Myocyte (in vitro differentiated cells): Measurements from ENCODE around the gene SYNDIG1. TPM values are rescaled to one million over a fixed set of nuclear protein-coding genes. Genes with fewer than 3 reads are reported as not detected.

Experiments
- DNase-seq: peaks from one replicate; pipeline ENCODE4 v3.0.0-alpha.2; 2012; ENCODE audit warnings: low read depth
- total RNA-seq: library from RNA; depleted of rRNA; stranded (reverse); fragments of >200 nt; gene quantifications from 2 replicates; pipeline ENCODE4 v1.2.3, GENCODE V29; 2014

Gene SYNDIG1
- total RNA-seq, 1 donor from 2014 or later, result not detected

DNA sequence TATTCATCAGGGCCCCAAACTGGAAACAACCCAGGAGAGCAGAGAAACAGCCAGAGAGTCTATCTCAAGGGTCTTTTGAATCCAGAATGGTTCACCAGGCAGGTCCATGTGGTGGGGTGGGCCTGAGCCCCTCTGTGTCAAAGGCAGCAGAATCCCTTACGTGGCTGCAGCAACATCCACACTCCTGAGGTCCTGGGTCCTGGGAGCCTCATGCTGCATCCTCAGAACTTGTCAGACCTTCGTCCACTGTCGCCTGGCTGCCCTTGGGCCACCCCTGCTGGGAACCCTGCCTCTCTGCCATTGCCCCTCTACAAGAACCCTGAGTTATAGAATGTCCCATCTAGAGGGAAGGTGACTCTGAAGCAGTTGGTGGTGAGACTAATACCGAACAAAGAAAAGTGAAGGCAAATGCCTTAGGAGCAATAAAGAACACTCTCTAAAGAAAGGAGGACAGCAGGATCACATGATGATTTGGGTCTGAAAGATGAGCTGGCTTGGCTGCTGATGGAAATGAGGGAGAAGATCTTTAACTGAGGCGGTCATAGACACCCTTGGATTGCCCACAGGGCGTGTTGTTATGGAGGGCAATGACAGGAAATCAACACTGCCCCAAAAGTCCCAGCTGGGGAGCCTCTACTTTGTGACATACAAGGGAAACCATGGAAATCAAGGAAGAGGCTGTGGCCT lies 161.2 kb downstream of the SYNDIG1 start:
- no peak for DNase-seq

DNA sequence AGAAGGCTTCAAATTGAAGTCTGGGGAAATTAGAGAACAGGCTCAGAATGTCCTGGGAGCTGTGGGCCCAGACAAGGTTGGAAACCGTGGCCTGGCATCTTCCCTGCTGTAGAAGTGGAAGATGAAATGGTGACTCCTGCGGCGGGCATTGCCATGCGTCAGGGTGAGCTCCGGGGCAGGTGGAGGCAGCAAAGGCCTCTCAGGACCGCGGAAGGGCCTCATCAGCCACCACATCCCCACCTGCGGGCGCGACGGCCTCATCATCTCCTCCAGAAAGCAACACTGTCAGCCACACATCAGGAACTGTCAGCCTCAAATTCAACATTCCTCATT lies 161.7 kb downstream of the SYNDIG1 start:
- no peak for DNase-seq

DNA sequence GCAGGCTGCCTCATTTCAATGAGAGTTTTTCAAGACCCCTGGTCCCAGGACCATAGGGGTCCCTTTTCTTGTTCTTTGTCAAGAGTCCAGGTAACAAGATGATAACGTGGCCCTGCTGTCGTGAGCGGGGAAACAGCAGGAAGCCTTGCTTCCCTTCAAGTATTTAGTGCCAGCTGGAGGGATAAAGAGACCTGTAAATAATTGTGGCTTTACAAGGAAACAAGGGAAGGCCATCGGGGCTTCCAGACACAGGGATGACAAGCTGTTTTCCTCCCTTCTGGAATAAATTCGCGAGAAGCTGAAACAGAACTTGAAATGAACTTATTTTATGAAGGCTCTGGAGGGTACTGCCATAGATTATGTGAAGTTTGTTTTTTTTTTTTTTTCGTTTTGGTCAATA lies 163.2 kb downstream of the SYNDIG1 start:
- DNase-seq, result no peak

- DNase-seq, result no peak
Measured at GRCh38 chr20:24633026-24633425, 163.6 kb downstream of the SYNDIG1 start.

DNA sequence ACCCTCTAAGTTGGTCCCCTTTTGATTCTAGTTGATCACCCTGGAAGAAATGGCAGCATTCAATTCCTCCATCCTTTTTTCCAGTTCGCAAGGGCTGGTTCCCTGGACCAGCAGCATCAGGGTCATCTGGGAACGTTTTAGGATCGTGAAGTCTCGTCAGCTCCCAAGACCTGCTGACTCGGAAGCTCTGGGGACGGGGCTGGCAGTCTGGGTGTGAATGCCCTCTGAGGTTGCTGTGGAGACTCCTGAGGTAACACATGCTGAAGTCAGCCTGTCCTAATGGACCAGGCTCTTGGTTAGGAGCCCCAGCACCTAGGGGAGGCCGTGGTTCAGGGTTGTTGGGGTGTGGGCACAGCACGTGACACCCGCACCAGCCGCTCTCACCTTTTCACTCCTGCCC lies 164.1 kb downstream of the SYNDIG1 start:
- DNase-seq, result no peak

- DNase-seq, result peak; percentile 91
Measured at GRCh38 chr20:24634855-24635254, 165.4 kb downstream of the SYNDIG1 start.

GRCh38 chr20:24636626-24637025 lies 167.2 kb downstream of the SYNDIG1 start:
- no peak for DNase-seq

DNA sequence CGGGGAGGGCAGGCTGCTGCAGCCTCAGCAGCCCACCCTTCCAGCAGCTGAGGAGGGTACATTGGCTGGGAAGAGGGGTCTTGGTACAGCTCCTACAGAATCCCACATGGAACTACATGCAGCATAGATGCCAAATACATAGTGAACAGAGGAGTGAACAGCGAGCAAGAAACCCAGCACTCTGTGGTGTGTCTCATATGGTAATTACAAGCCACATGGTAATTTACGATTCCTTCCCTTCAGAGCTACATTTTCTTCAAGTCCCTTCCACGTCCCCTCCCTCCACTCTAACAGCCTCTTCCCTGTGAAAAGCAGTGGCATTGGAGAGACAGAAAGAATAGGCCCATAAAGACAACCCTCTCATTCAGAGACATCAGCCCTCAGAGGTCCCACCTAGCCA lies 167.7 kb downstream of the SYNDIG1 start:
- no peak for DNase-seq

DNA sequence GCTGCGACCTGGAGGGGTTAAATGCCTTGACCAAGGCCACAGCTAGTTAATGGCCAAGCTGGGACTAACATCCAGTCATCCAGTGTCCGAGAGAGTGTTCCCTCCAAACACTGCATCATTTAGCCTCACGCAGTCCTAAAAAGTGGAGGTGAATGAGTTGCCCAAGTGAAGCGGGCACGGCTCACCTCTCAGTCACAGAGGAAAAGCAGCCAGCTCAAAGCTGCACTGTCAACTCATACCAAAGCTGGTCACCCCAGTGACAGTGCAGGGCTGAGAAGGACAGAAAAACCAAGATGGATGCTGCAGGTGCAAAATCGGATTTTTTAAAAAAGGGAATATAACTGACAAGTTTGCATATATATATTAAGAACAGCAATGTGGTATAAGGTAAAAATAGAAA lies 168.5 kb downstream of the SYNDIG1 start:
- no peak for DNase-seq

DNA sequence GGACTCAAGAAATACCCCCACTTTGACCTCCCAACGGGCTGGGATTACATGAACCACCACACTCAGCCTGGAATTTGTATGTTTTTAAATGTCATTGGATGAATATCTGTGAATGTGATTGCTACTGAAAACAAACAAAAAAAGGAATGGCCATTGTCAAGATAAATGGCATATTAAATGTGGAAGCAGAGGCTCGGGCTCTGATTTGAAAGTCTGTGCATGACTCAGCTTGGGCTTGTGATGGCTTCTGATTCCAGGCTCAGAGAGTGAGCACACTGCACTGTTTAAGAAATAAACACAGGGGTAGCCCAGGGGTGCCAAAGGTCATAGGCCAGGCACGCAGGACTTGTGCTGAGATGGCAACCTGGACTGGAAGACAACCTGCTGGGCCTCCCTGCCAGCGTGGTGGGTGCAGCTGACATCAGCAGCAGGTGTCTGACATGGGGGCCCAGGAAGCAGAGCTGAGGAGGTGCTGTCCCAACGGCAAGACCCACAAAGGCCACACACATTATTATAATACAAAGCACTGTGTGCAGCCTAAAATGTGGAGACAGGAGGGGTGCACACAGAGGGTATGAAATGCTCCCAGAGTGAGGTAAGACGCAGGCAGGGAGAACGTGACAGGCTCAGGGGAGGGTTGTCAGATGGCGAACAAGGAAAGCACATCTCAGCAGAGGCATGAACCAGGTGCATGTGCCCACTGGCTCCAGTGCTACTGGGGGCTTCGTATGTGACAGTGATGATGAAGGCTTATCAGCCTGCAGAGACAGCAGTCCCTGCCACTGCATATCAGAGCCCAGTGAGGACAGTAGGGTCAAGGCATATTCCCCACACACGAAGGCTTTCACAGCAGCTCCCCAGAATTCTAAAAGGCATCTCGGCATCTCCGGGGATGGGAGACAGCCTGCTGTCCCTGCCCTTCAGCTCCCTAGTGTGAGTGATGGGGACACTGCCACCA lies 169.4 kb downstream of the SYNDIG1 start:
- no peak for DNase-seq

- DNase-seq, result no peak
Measured at GRCh38 chr20:24640276-24640675, 170.8 kb downstream of the SYNDIG1 start.

DNA sequence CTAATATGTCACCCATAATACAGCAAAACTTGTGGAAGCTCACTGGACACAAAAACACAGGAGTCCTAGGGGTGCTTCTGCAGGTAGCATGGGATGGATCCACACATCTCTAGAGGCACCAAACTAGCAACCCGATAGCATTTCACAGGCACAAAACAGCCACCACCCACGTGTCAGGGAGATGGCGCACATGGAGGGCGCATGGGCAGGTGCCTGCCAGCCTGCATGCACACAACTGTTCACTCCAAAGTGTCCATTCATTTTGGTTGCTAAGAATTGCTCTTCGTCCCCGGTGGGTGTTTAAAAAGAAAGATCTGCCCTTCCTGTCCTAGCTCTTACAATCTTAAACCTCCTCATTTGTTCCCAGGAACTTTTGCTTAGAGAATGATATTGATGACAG lies 171.3 kb downstream of the SYNDIG1 start:
- DNase-seq, result no peak

DNA sequence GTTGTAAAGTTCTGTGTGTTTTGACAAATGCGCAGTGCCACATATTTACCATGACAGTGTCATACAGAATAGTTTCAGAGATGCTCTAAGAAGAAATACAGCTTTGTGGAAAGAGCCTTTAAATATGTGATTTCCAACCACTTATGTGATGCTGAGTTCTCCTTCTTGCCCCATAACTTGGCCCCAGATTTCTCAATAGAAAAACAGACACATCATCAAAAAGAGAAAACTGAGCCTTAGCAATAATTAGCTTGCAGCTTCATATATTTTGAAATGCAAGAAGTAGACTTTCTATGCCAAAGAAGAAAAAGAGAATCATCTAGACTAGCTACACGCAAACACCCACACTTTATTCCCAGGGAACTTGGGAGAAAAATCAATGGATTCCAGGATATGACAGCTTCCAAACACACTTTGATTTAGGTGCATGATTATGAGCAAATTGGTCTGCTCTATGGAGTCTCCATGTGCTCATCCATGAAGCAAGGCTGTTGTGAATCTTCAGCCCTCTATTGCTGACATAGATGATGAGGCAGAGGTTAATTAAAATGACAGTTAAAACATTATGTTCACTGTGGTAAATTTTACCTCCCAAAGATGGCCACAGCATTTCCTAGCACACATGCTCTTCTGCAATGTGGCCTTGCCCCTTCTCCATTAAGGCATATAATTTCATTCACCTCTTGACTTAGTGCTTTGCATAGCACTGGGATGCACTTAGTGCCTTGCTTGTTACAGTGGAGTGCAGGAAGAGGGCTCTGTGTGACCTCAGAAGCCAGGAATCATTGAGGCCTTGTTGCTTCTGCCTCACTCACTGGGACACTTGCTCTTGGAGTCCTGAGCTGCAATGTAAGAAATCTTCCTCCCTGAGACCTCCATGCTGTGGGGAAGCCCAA lies 174.6 kb downstream of the SYNDIG1 start:
- no peak for DNase-seq

DNA sequence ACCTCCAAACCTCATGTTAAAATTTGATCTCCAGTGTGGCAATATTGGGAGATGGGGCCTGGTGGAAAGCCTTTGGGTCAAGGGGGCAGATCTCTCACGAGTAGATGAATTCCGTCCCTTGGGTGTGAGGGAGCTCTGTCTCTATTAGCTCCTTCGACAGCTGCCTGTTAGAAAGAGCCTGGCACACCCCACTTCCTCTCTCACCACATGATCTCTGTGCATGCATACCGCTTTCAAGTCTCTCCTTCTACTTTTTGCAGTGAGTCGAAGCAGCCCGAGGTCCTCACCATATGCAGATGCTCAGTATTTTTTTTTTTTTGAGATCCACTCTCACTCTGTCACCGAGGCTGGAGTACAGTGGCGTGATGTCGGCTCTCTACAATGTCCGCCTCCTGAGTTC lies 176.9 kb downstream of the SYNDIG1 start:
- no peak for DNase-seq

DNA sequence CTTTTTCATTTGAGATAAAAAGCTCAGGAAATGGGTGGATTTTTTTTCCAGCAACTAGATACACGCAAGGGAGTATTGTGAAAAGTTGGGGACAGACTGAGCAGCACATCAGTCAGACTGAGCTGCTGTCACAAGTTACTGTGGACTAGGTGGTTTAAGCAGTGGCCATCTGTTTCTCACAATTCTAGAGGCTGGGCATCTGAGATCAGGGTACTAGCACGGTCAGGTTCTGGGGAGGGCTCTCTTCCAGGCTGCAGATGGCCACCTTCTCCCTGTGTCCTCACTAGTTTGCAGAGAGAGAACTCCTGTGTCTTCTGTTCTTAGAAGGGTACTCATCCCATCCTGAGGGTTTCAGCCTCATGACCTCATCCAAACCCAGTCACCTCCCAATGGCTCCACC lies 178.3 kb downstream of the SYNDIG1 start:
- no peak for DNase-seq

DNA sequence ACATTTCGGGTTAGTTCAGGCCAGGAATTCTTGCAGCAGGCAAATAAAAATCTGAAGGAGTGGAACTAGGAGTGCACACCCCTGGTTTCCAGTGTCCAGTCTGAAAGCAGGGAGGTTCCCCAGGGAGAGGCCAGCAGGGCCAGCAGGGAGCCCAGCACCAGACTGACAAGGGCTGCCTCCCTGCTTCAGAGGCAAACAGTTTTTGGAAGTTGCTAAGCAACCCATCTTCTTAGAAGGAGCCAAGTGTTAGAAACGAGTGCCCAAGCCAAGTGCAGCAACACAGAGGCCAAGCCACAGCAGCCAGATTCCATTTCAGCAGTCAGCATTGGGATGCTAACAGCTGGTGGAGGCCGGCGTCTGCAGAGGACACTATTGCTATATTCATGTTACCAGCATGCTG lies 179.1 kb downstream of the SYNDIG1 start:
- DNase-seq, result peak; percentile 59

- no peak for DNase-seq
Measured at GRCh38 chr20:24648919-24649318, 179.5 kb downstream of the SYNDIG1 start.

GRCh38 chr20:24649787-24650490 lies 180.5 kb downstream of the SYNDIG1 start:
- DNase-seq, result no peak

DNA sequence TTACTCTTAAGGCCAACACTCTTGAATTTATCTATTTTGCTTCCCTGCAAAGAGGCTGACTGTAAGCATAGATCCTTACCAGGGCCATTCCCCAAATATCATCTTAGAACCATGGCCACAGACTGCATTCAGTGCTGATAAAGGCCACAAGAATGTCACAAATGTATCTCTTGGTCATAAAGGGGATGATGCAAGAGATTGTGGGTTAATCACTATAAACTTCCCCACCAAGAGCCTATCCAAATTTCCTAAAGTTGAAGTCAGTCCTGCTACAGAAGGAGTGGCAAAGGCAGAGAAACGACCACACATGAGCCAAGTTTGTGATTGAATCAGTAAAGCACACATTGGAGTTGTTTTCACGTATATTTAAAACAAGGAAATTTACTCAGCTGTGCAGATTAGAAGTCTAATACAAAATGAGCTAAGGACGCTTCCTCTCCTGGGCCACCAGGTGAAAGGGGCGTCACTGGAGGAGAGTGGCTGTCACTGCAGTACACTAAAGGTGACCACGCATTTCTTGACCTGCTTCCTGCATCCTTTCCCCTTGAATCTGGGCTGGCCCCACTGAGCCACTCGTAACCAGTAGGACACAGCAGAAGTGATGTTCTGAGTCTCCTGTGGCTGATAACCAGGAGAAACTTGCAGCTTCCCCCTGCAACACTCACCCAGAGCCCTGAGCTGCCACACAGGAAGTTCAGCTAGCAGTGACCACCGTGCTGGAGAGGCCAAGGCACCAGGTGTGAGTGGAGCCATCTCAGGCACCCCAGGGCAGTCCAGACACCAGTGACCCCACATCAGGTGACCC lies 181.9 kb downstream of the SYNDIG1 start:
- DNase-seq, result peak; percentile 62

GRCh38 chr20:24651976-24652345 lies 182.5 kb downstream of the SYNDIG1 start:
- no peak for DNase-seq
